Activated naive CD8-positive, alpha-beta T cell treated with anti-CD3 and anti-CD28 coated beads for 36 hours (primary cell): ENCODE measurements around the gene STXBP1. TPM values are rescaled to one million over a fixed set of nuclear protein-coding genes. Genes with fewer than 3 reads are reported as not detected.
"Not testable (repeated sequence)": the region's sequence is repeated elsewhere in the genome, so short reads cannot be mapped to it uniquely, and the experiment has no call there.

Experiments
- DNase-seq: peaks from one replicate; pipeline ENCODE4 v3.0.0; 2021
- H3K27ac Mint-ChIP-seq: one replicate; pipeline ENCODE4 v1.8.0; 2022; ENCODE audit warnings: mild to moderate bottlenecking, moderate library complexity, mixed read lengths
- H3K27me3 Mint-ChIP-seq: one replicate; pipeline ENCODE4 v1.8.0; 2022; ENCODE audit warnings: mild to moderate bottlenecking, mixed read lengths
- H3K36me3 Mint-ChIP-seq: one replicate; pipeline ENCODE4 v1.8.0; 2021; ENCODE audit warnings: mild to moderate bottlenecking, mixed read lengths
- H3K4me1 Mint-ChIP-seq: one replicate; pipeline ENCODE4 v1.8.0; 2021; ENCODE audit warnings: mixed read lengths
- H3K4me3 Mint-ChIP-seq: one replicate; pipeline ENCODE4 v1.8.0; 2022; ENCODE audit warnings: mild to moderate bottlenecking, moderate library complexity, mixed read lengths
- H3K9me3 Mint-ChIP-seq: one replicate; pipeline ENCODE4 v1.8.0; 2022; ENCODE audit warnings: mixed read lengths
- total RNA-seq, 2 experiments: library from RNA; stranded (reverse); gene quantifications; one replicate each; pipeline ENCODE4 v1.2.3, GENCODE V29; 2021

Gene STXBP1
- total RNA-seq, 2 experiments from 2014 or later: 18.8 to 19.9 TPM

GRCh38 chr9:127572961-127573721 is 38.9 kb upstream of the STXBP1 start:
- Mint-ChIP-seq H3K4me3 (no peak overlapping the region), H3K27ac (no peak overlapping the region), H3K9me3 (no peaks in the 10 kb centered on the region), H3K4me1 (peaks cover 26% of the 10 kb centered on the region), H3K36me3 (no peaks in the 10 kb centered on the region), H3K27me3 (no peaks in the 10 kb centered on the region)
- DNase-seq: no peak

- DNase-seq: no peak
- H3K4me1 Mint-ChIP-seq: peaks cover 34% of the 10 kb centered on the region
- no peak overlapping the region for H3K27ac Mint-ChIP-seq
- no peak overlapping the region for H3K4me3 Mint-ChIP-seq
- H3K9me3 Mint-ChIP-seq: no peaks in the 10 kb centered on the region
- H3K36me3 Mint-ChIP-seq: no peaks in the 10 kb centered on the region
- H3K27me3 Mint-ChIP-seq: no peaks in the 10 kb centered on the region
Observed at GRCh38 chr9:127574072-127574993, 37.7 kb upstream of the STXBP1 start.

DNA sequence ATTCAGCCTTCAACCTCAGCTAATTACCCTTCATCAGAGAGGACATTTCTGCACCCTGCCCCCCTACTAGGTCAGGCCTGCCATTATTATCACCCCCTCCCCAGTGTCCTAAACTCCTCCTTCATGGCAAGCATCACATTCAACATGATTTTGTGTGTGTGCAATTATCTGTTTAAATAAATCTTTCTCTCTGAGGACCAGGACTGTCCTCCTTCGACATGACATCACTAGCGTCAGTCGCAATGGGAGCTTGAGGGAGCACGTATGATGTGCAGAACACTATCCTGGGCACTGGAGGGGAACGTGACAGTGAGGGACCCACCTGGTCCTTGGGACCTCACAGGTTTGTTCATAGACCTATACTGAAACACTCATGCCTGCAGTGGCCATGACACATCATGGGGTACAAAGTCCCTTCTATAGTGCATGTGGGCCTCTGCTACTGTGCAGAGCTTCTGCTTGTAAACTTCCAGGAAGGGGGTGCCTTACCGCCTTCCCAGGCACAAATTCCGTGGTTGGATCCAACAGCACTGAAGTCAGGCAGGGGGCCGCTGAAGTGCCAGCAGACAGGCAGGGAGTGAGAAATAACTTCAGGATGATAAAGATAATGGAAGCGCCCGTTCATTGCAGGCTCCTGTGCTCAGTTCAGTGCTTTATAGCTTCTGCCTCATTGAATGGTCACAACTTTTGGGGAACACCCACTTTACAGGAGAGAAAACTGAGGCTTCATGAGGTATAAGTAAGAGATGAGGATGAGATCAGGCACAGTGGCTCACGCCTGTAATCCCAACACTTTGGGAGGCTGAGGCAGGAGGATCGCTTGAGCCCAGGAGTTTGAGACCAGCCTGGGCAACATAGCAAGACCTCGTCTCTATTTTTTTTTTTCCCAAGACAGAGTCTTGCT is 36.0 kb upstream of the STXBP1 start:
- no peaks in the 10 kb centered on the region for H3K9me3 Mint-ChIP-seq
- H3K4me1 Mint-ChIP-seq: peaks cover 27% of the 10 kb centered on the region
- no peak for DNase-seq
- H3K27ac Mint-ChIP-seq: no peak overlapping the region
- H3K36me3 Mint-ChIP-seq: no peaks in the 10 kb centered on the region
- H3K4me3 Mint-ChIP-seq: no peak overlapping the region
- H3K27me3 Mint-ChIP-seq: no peaks in the 10 kb centered on the region

DNA sequence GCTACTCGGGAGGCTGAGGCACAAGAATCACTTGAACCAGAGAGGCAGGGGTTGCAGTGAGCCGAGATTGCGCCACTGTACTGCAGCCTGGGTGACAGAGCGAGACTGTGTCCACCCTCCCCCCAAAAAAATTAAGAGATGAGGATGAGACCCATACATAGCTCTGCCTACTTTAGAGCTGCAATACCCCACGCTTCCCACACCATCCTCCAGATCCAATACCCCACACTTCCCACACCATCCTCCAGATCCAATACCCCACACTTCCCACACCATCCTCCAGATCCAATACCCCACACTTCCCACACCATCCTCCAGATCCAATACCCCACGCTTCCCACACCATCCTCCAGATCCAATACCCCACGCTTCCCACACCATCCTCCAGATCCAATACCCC is 34.9 kb upstream of the STXBP1 start:
- H3K4me1 Mint-ChIP-seq: peaks cover 27% of the 10 kb centered on the region
- H3K9me3 Mint-ChIP-seq, DNase-seq, H3K36me3 Mint-ChIP-seq, H3K27ac Mint-ChIP-seq, H3K4me3 Mint-ChIP-seq, H3K27me3 Mint-ChIP-seq: not testable (repeated sequence)

DNA sequence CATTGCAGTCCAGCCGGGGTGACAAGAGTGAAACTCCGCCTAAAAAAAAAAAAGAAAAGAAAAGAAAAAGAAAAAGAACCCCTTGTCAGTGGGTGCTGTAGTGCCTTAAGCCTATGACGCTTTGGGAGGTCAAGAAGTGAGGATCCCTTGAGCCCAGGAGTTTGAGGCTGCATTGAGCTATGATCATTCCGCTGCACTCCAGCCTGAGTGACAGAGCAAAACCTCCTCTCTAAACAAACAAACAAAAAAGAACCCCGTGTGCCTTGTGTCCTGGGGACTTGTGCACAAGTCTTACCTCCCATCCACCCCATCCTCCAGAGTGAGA is 33.5 kb upstream of the STXBP1 start:
- Mint-ChIP-seq H3K36me3 (no peaks in the 10 kb centered on the region), H3K27ac (peak overlapping the region; percentile 54), H3K4me1 (peaks cover 27% of the 10 kb centered on the region), H3K4me3 (peak overlapping the region; percentile 33), H3K27me3 (no peaks in the 10 kb centered on the region), H3K9me3 (no peaks in the 10 kb centered on the region)
- DNase-seq: no peak

DNA sequence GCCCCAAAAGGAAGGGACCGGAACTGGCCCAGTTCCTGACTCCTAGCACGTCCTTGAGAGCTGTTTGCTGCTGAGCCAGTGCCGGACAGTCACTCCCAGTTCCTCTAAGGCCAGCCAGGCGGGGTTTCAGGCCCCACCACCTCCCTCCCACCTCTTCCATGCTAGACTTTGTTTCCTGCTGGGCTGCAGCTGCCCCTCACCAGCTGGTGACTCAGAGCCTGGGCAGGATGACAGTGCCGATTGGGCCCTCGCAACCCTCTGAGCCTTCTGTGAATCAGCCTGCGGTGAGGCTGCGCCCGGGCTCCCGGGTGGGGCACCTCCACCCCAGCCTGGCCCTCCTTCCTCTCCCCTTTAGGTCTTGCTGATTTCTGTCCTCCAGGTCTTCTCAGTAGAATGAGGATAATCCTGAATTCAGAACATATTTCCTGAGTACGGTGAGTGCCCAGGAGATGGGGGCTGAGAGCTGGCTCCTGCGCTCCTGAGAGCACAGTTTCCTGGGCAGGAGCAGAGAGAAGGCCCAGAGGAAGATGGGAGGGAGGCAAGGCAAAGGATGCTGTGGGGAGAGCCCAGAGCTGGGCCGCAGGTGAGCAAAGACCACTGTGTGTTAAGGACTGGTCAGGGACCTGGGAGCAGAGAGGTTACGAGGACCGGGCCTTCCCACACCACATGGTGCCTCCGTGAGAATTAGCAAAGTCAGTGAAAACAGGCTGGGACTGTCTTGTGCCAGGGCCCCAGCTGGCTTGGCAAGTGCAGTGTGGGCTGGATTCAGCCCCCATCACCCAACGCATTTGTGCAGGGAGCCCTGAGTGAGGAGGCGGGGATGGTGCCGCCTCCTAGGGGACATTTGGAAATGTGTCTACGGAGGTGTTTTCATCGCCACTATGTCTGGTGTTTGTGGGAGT is 32.9 kb upstream of the STXBP1 start:
- H3K4me1 Mint-ChIP-seq: peaks cover 25% of the 10 kb centered on the region
- no peaks in the 10 kb centered on the region for H3K36me3 Mint-ChIP-seq
- peak overlapping the region; percentile 62 for H3K4me3 Mint-ChIP-seq
- H3K9me3 Mint-ChIP-seq: no peaks in the 10 kb centered on the region
- peak; percentile 83 for DNase-seq
- peak overlapping the region; percentile 54 for H3K27ac Mint-ChIP-seq
- H3K27me3 Mint-ChIP-seq: no peaks in the 10 kb centered on the region

DNA sequence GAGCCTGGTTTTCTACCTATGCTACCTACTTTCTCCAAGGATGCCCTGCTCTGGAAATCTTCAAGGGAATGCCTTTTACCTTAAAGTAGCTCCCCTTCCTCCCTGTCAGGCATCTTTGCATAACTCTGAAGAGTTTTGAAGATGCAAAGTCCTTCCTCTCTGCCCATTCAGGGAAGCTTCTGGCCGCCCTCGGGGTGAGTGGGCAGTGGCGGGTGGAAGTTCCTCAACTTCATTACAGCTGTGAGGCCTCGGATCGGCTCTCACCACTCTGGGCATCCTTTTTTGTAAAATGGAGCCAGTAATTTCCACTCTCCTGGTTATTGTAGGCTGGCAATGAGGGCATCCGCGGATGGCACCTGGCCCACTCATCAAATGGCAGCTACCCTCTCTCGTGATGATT is 31.7 kb upstream of the STXBP1 start:
- H3K4me1 Mint-ChIP-seq: peaks cover 17% of the 10 kb centered on the region
- no peak for DNase-seq
- no peak overlapping the region for H3K27ac Mint-ChIP-seq
- no peaks in the 10 kb centered on the region for H3K27me3 Mint-ChIP-seq
- H3K9me3 Mint-ChIP-seq: no peaks in the 10 kb centered on the region
- no peaks in the 10 kb centered on the region for H3K36me3 Mint-ChIP-seq
- H3K4me3 Mint-ChIP-seq: no peak overlapping the region

DNA sequence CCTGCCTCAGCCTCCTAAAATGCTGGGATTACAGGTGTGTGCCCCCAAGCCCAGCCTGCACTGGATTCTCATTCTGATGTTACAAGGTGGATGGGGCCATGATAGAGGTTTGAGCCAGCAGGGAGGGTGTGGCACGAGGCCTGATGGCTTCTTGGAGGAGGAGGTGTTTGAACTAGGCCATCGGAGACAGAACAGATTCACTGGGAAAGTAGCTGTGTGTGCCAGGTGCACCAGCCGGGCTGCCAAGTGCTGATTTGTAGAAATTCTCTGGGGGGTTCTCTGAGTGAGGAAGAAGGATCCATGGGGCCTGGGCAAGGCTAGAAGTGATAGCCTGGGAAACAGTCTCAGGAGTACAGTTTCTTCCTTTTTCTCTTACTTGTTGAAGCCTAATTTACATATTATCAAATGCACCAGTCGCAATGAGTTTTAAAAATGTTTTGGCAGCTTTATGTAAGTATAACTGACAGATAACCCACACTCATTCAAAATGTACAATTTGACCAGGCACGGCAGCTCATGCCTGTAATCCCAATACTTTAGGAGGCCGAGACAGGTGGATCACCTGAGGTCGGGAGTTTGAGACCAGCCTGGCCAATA is 31.1 kb upstream of the STXBP1 start:
- Mint-ChIP-seq H3K4me3 (no peak overlapping the region), H3K36me3 (no peaks in the 10 kb centered on the region), H3K4me1 (peaks cover 17% of the 10 kb centered on the region), H3K9me3 (no peaks in the 10 kb centered on the region), H3K27ac (no peak overlapping the region), H3K27me3 (no peaks in the 10 kb centered on the region)
- DNase-seq: no peak

DNA sequence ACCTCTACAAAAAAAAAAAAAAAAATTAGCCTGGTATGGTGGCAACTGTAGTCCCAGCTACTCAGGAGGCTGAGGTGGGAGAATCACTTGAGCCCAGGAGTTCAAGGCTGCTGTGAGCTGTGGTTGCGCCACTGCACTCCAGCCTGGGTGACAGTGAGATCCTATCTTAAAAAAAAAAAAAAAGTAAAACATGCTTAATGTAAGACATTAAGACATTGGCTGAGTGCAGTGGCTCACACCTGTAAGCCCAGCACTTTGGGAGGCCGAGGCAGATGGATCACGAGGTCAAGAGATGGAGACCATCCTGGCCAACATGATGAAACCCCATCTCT is 27.6 kb upstream of the STXBP1 start:
- not testable (repeated sequence) for H3K4me3 Mint-ChIP-seq, H3K27ac Mint-ChIP-seq, H3K9me3 Mint-ChIP-seq, H3K27me3 Mint-ChIP-seq, H3K36me3 Mint-ChIP-seq, DNase-seq, H3K4me1 Mint-ChIP-seq

GRCh38 chr9:127585161-127585819 is 26.8 kb upstream of the STXBP1 start:
- no peak overlapping the region for H3K4me3 Mint-ChIP-seq
- no peak overlapping the region for H3K27ac Mint-ChIP-seq
- no peak for DNase-seq
- peaks cover 8% of the 10 kb centered on the region for H3K4me1 Mint-ChIP-seq
- peaks cover 11% of the 10 kb centered on the region for H3K27me3 Mint-ChIP-seq
- no peaks in the 10 kb centered on the region for H3K36me3 Mint-ChIP-seq
- no peaks in the 10 kb centered on the region for H3K9me3 Mint-ChIP-seq

DNA sequence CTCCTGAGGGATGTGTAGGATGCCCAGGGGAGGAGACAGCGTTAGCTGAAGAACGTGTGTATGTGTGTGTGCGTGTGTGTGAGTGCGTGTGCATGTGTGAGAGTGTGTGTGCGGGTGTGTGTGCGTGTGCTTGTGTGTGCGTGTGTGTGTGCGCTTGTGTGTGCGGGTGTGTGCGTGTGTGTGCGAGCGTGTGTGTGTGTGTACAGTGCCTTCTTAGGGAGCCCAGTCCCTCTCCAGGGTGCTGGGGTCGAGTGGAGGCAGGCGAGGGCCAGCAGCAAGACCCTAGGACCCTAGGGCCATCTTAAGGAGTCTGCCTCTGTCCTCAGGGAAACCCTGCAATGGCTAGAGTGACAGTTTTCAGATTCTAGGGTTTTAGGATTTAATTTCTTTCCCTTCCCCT is 26.0 kb upstream of the STXBP1 start:
- Mint-ChIP-seq H3K27me3 (peaks cover 11% of the 10 kb centered on the region), H3K4me1 (peaks cover 8% of the 10 kb centered on the region), H3K27ac (no peak overlapping the region), H3K9me3 (no peaks in the 10 kb centered on the region), H3K4me3 (no peak overlapping the region), H3K36me3 (no peaks in the 10 kb centered on the region)
- no peak for DNase-seq

DNA sequence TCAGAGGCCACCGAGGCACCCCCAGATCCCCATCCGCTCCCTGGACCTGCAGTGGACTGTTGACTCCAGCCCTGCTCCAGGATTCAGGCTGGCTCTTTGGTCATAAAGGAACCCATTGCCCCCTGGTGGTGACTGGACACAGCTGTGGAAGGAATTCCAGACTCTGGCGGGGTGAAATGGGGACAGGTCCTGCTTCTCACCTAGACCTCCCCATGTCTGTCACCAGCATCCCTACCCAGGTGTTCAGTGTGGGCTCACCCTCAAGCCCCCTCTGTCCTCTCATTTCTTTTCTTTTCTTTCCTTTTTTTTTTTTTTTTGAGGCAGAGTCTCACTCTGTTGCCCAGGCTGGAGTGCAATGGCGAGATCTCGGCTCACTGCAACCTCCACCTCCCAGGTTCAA is 25.5 kb upstream of the STXBP1 start:
- no peaks in the 10 kb centered on the region for H3K9me3 Mint-ChIP-seq
- peaks cover 11% of the 10 kb centered on the region for H3K27me3 Mint-ChIP-seq
- no peak overlapping the region for H3K27ac Mint-ChIP-seq
- H3K4me1 Mint-ChIP-seq: peaks cover 8% of the 10 kb centered on the region
- DNase-seq: peak; percentile 55
- no peak overlapping the region for H3K4me3 Mint-ChIP-seq
- H3K36me3 Mint-ChIP-seq: no peaks in the 10 kb centered on the region

DNA sequence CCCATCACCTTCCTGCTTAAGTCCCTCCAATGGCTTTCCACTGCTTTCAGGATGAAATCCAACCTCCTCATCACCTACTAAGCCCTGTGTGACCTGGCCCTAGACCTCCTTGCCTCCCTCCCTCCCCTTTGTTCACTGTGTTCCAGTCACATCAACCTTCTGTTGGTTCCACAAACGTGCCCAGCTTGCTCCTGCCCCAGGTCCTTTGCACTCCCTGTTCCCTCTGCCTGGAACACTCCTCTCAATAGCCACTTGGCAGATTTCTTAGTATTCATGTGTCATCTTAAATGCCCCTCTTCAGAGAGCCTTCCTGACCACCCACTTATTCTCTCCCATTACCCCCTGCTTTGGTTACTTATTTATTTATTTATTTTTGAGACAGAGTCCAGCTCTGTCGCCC is 24.1 kb upstream of the STXBP1 start:
- no peak for DNase-seq
- no peak overlapping the region for H3K4me3 Mint-ChIP-seq
- peaks cover 8% of the 10 kb centered on the region for H3K4me1 Mint-ChIP-seq
- H3K27ac Mint-ChIP-seq: no peak overlapping the region
- H3K9me3 Mint-ChIP-seq: no peaks in the 10 kb centered on the region
- H3K36me3 Mint-ChIP-seq: no peaks in the 10 kb centered on the region
- H3K27me3 Mint-ChIP-seq: peaks cover 11% of the 10 kb centered on the region
